ACC112 (cell line): Measurements from ENCODE around the gene TMTC1.

Source experiments
- H2AFZ ChIP-seq: fragments of 200-600 bp; sonication (generic); one replicate; pipeline ENCODE4 v1.6.0; 2017; ENCODE audit warnings: antibody characterized with exemption, low read length; ENCODE audit not compliant: unreplicated experiment
- H3K27ac ChIP-seq: fragments of 200-600 bp; sonication (generic); 2 replicates; pipeline ENCODE4 v1.5.1; 2014; ENCODE audit warnings: low read depth, mild to moderate bottlenecking, antibody characterized with exemption, low read length, moderate library complexity
- H3K27me3 ChIP-seq: fragments of 200-600 bp; sonication (generic); 2 replicates; pipeline ENCODE4 v1.6.1; 2014; ENCODE audit warnings: mild to moderate bottlenecking, antibody characterized with exemption, low read length, moderate library complexity, mixed read lengths; ENCODE audit not compliant: insufficient read depth
- H3K36me3 ChIP-seq: fragments of 200-600 bp; sonication (generic); 2 replicates; pipeline ENCODE4 v1.6.1; 2016; ENCODE audit warnings: mild to moderate bottlenecking, antibody characterized with exemption, low read length, moderate library complexity, mixed read lengths; ENCODE audit not compliant: insufficient read depth
- H3K4me1 ChIP-seq: fragments of 200-600 bp; sonication (generic); one replicate; pipeline ENCODE4 v1.6.1; 2016; ENCODE audit warnings: low read length, mixed read lengths; ENCODE audit not compliant: insufficient read depth, unreplicated experiment, control insufficient read depth
- H3K4me3 ChIP-seq: fragments of 200-600 bp; sonication (generic); 2 replicates; pipeline ENCODE4 v1.5.1; 2014; ENCODE audit warnings: mild to moderate bottlenecking, low read depth, low read length
- H3K79me2 ChIP-seq: fragments of 200-600 bp; sonication (generic); one replicate; pipeline ENCODE4 v1.6.0; 2016; ENCODE audit warnings: low read length; ENCODE audit not compliant: control insufficient read depth, unreplicated experiment, insufficient read depth

TMTC1 gene

DNA sequence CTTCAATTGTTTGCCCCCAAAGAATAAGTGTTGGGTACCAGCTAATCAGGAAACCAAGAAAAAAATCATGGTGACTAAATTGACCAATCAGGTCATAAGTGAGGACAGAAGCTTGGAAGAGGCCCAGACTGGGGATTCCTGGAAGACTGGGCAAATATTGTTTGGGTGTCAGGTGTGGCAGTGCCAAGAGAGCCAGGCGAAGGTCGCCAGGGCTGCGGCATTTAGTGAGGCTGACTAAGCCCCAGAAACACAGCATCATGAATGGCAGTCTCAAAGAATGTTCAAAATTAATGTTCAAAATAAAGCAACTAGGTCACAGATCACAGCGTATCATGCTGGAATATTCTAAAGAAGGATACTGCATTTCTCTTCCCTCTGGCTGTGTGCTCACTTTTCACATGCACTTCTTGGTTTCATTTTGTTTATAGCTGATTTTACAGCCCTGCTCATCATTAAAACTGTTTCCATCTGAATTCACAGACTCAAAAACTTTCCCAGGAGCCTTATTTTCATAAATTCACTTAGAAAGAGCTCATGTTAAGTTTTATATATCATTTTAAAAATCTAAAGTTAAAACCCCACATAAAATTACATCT, 201.0 kb downstream of the TMTC1 start:
- Histone ChIP-seq H3K4me3 (peak overlapping the region; percentile 22; the same call in 1 of the 2 replicates), H3K4me1 (peaks cover 47% of the 10 kb centered on the region), H3K36me3 (peaks cover 8% of the 10 kb centered on the region), H2AFZ (no peak overlapping the region), H3K79me2 (no peaks in the 10 kb centered on the region), H3K27me3 (no peaks in the 10 kb centered on the region), H3K27ac (peak overlapping the region; percentile 91)

DNA sequence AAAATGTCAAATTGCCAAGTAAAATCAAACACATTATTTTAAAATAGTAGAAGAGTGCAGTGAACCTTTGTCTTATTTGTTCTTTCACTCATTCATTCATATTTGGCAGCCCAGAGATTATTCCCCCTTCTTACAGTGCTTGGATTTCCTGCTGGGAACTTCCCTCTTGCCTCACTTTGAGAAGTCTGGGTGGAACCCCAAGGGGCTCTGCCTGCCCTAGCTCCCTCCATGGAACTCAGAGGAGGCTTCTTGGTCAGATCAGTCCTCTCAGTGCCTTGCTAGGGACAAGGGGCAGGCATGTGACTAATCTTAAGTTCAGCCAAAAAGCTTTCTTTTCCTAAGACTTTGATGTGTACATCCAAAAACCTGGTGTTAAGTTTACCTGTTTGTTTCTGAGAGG, 201.6 kb downstream of the TMTC1 start:
- H3K27ac ChIP-seq = peak overlapping the region; percentile 91
- H3K4me1 ChIP-seq = peaks cover 54% of the 10 kb centered on the region
- no peaks in the 10 kb centered on the region for H3K79me2 ChIP-seq
- H3K27me3 ChIP-seq = no peaks in the 10 kb centered on the region
- H3K4me3 ChIP-seq = peak overlapping the region; percentile 22; the same call in 1 of the 2 replicates
- H3K36me3 ChIP-seq = peaks cover 12% of the 10 kb centered on the region
- no peak overlapping the region for H2AFZ ChIP-seq

DNA sequence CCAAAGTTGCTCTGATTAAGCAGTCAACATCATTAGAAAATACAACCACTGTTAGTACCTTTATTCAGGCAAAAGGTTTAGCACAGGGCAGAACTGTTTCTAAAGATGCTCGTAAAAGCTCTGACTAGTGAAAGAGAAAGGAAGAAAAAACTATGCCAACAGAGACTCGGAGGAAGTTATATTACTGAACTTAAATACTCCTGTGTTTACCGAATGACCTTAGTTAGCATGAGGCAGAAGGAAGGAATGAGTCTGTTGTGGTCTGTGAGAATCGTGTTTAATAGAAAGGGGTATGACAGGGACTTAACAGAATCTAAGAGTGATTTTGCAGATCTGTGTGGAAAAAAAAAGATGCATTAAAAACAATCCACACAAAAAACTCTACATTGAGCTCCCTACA, 202.1 kb downstream of the TMTC1 start:
- Histone ChIP-seq H3K27me3 (no peaks in the 10 kb centered on the region), H2AFZ (no peak overlapping the region), H3K27ac (peak overlapping the region; percentile 91), H3K4me1 (peaks cover 54% of the 10 kb centered on the region), H3K79me2 (no peaks in the 10 kb centered on the region), H3K4me3 (peak overlapping the region; percentile 22; the same call in 1 of the 2 replicates), H3K36me3 (peaks cover 14% of the 10 kb centered on the region)

DNA sequence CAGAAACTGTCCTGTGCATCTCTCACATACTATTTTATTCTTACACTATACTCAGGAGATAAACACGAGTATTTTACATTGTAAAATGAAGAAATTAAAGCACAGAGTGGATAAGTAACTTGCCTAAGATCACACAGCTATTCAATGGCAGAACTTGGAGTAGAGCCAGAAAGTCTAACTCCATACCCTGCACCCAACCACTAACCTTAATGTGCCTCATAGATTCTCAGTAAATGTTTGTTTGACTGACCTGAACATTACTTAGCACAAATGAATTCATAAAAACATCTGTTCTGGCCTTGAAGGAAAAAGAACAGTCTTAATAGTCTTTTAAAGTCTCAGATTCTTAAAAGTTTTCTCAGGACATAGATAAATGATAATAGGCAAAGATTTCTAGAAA, 202.8 kb downstream of the TMTC1 start:
- peaks cover 20% of the 10 kb centered on the region for H3K36me3 ChIP-seq
- H3K4me3 ChIP-seq = no peak overlapping the region
- peak overlapping the region; percentile 91 for H3K27ac ChIP-seq
- peaks cover 54% of the 10 kb centered on the region for H3K4me1 ChIP-seq
- no peaks in the 10 kb centered on the region for H3K27me3 ChIP-seq
- no peaks in the 10 kb centered on the region for H3K79me2 ChIP-seq
- no peak overlapping the region for H2AFZ ChIP-seq

DNA sequence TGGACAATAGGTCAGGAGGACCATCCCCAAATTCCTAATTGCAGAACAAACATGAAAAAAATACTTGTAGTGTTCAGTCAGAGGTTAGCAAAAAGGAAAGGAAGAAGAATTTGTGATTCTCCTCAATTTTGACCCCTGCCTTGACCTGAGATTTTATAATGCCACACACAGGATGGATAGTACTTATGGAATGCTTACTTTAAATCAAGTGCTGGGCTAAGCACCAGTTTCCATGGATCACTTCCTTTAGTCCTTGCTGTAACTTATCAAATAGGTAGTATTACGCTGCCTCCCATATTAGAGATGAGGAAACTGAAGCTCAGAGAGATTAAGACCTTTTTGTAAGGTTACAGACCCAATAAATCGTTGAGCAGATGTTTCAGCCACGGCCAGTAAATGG, 205.0 kb downstream of the TMTC1 start:
- Histone ChIP-seq H3K27me3 (no peaks in the 10 kb centered on the region), H3K4me3 (no peak overlapping the region), H3K27ac (peak overlapping the region; percentile 70), H3K79me2 (no peaks in the 10 kb centered on the region), H3K36me3 (peaks cover 25% of the 10 kb centered on the region), H2AFZ (no peak overlapping the region), H3K4me1 (peaks cover 52% of the 10 kb centered on the region)

DNA sequence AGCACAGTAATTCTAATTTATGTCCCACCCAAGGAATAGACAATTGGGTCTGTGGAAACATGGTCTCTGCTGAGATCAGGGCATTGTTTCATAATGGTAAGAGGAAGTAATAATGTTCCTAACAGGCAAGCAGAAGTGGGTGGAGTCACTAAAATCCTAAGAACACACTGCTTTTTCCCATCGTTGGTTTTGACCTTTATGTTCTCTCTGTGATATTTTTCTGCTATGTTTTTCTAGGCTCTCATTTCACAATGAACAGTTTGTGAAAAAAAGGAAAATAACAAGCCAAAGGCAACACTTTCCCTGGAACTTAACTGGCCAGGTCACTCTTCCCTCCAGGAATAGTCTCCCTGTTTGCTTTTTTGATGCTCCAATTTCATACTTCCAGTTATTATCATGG, 205.7 kb downstream of the TMTC1 start:
- Histone ChIP-seq H3K27me3 (no peaks in the 10 kb centered on the region), H3K4me1 (peaks cover 46% of the 10 kb centered on the region), H3K4me3 (no peak overlapping the region), H3K27ac (peak overlapping the region; percentile 70), H2AFZ (no peak overlapping the region), H3K79me2 (no peaks in the 10 kb centered on the region), H3K36me3 (peaks cover 25% of the 10 kb centered on the region)

DNA sequence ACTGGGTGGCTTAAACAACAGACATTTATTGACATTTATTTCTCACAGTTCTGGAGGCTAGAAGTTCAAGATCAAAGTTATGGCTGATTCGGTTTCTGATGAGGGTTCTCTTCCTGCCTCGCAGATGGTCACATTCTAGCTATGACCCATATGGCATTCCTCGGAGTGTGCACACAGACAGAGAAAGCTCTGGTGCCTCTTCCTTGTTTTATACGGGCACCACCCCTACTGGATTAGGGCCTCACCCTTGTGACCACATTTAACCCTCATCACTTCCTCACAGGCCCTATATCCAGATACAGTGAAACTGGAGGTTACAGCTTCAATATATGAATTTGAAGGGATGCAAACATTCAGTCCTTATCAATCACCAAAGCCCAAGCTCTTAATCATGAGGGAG, 209.2 kb downstream of the TMTC1 start:
- H3K36me3 ChIP-seq = peaks cover 27% of the 10 kb centered on the region
- no peaks in the 10 kb centered on the region for H3K27me3 ChIP-seq
- peaks cover 31% of the 10 kb centered on the region for H3K4me1 ChIP-seq
- H2AFZ ChIP-seq = no peak overlapping the region
- no peaks in the 10 kb centered on the region for H3K79me2 ChIP-seq
- H3K4me3 ChIP-seq = no peak overlapping the region
- H3K27ac ChIP-seq = no peak overlapping the region

DNA sequence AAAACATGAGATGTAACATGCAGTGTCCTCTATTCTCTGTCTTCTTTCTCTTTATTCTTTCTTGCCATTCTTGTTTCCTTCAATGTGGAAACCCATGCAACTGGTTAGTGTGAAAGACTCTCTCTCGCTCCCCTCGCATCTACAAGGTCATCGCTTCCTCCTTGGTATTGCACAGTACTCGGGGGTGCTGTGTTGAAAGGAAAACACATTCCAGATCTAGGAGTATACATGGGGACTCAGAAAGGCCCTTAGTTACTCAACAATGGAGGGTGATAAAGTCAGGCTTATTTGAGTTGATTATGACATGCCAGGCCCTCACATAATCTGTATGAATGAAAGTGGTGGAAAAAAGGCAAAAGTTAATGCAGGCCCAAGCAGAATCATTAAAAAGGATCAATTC, 210.8 kb downstream of the TMTC1 start:
- H3K4me3 ChIP-seq = no peak overlapping the region
- H3K79me2 ChIP-seq = peaks cover 2% of the 10 kb centered on the region
- peaks cover 27% of the 10 kb centered on the region for H3K36me3 ChIP-seq
- H3K27ac ChIP-seq = peak overlapping the region; percentile 11; the same call in 1 of the 2 replicates
- no peaks in the 10 kb centered on the region for H3K27me3 ChIP-seq
- H3K4me1 ChIP-seq = peaks cover 31% of the 10 kb centered on the region
- H2AFZ ChIP-seq = no peak overlapping the region

DNA sequence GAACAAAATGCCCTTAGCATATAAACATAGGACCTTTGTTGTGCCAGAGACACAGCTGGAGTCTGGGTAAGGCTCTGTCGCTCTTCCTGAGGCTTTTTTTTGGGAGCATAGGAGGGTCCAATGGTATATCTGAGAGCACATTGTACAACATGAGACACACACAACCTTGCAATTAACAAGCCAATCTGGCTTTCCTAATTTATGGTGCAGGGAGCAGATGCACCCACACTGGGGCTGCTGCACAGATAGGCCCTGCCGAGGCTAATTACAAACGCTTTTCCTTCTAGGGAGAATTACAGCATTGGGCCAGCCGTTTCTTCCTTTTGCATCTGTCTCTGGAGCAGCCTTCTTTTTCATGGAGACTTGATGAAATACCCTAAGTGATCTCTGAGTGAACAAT, 211.3 kb downstream of the TMTC1 start:
- H3K27me3 ChIP-seq = no peaks in the 10 kb centered on the region
- H3K36me3 ChIP-seq = peaks cover 28% of the 10 kb centered on the region
- no peak overlapping the region for H2AFZ ChIP-seq
- H3K4me3 ChIP-seq = no peak overlapping the region
- H3K4me1 ChIP-seq = peaks cover 26% of the 10 kb centered on the region
- peaks cover 2% of the 10 kb centered on the region for H3K79me2 ChIP-seq
- H3K27ac ChIP-seq = no peak overlapping the region

DNA sequence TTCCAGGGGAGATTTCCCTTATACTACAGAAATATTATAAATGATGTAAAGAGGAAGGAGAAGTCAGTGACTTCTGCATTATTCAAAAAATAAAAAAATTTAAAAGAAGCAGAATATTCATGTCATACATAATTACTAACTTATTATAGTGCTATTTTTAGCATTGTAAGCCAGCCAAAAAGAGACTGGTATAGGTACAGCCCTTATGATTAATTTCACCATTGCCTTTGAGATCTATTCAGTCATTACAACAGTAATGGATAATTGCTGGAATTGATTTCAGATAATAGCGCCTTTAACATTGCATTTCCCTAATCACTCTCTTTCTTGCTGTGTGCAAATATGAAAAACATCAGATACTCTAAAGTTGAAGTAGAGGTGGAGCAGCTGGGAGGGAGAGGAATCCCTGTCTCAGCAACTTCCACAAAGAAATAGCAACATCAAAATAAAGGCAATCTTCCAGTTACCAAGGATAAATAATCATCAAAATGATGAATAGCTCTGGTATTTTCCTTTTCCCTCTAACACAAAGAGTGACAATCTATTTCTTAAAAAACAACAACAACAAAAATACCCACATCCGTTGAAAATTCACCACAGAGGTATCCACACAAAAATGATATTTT, 214.5 kb downstream of the TMTC1 start:
- Histone ChIP-seq H3K4me1 (peaks cover 24% of the 10 kb centered on the region), H3K4me3 (no peak overlapping the region)

DNA sequence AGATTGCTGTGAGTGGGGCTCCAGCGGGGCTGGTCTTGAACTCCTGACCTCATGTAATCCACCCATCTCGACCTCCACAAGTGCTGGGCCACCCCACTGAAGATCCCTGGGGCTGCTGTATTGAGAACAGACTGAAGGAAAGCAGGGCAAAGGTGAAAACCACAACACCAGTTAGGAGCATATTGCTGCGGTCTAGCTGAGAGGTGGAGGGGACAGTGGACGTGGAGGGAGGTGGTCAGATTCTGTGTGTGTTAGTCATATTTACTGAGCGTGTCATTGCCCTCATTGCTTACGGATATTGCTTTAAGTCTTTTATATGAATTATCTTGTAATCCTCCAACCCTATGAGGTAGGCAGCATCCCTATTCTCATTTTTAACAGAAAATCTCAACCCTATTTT, 217.3 kb downstream of the TMTC1 start:
- no peak overlapping the region for H3K4me3 ChIP-seq
- H3K27me3 ChIP-seq = no peaks in the 10 kb centered on the region
- no peak overlapping the region for H2AFZ ChIP-seq
- peaks cover 10% of the 10 kb centered on the region for H3K36me3 ChIP-seq
- peaks cover 2% of the 10 kb centered on the region for H3K79me2 ChIP-seq
- H3K4me1 ChIP-seq = peaks cover 50% of the 10 kb centered on the region
- peak overlapping the region; percentile 29; the same call in 1 of the 2 replicates for H3K27ac ChIP-seq

More for the DNA sequence above, 214.5 kb downstream of the TMTC1 start:
- Histone ChIP-seq H2AFZ (no peak overlapping the region), H3K36me3 (peaks cover 18% of the 10 kb centered on the region), H3K79me2 (peaks cover 2% of the 10 kb centered on the region), H3K27me3 (no peaks in the 10 kb centered on the region), H3K27ac (peak overlapping the region; percentile 83)
